ENCODE measurements around the gene RIPOR2. TPM values are rescaled to one million over a fixed set of nuclear protein-coding genes. Genes with fewer than 3 reads are reported as not detected.
"Not testable (repeated sequence)": the region's sequence is repeated elsewhere in the genome, so short reads cannot be mapped to it uniquely, and the experiment has no call there.

The RIPOR2 gene
- total and polyA plus RNA-seq, 4 experiments from 2014 or later: 420 to 458 (median 431) TPM

- peak overlapping the region; percentile 78 to 97 (median 94) for H3K27ac Mint-ChIP-seq
- Histone ChIP-seq H3K27ac (ENCODE audit: low read depth, low read length) (peak overlapping the region; percentile 53), H3K9me3 (ENCODE audit: control insufficient read depth in 1 of 2, low read length in 2 of 2) (no peaks in the 10 kb centered on the region), H3K4me3 (ENCODE audit: low read length in 2 of 2) (peak overlapping the region; percentile 63 to 67), H3K36me3 (ENCODE audit: insufficient read depth, low read length) (peaks cover 49% of the 10 kb centered on the region), H3K4me1 (ENCODE audit: insufficient read depth, low read length) (peaks cover 86% of the 10 kb centered on the region), H3K27me3 (ENCODE audit: insufficient read depth, low read length) (no peaks in the 10 kb centered on the region)
- CTCF ChIA-PET (ENCODE audit: partially characterized antibody): interaction anchor here (1.0 to 15.0 kb wide), 5 partner anchors 20 to 89 kb away, joined by 4 to 333 read pairs (median 22); no protein-coding TSS in a partner anchor
- POLR2A ChIA-PET (ENCODE audit: partially characterized antibody): interaction anchor here (0.7 to 22.9 kb wide), 6 partner anchors 8 to 79 kb away, joined by 3 to 1351 read pairs (median 290); partner anchors contain the start of gene RIPOR2
- H3K36me3 Mint-ChIP-seq: peaks cover 67 to 80% of the 10 kb centered on the region in 2 donors
- H3K4me3 Mint-ChIP-seq: peak overlapping the region; percentile 96 to 100 (median 99)
- peaks cover 44 to 85% (median 66%) of the 10 kb centered on the region in 4 donors for H3K4me1 Mint-ChIP-seq
- DNase-seq: no peak
- intact Hi-C loops (cut with micrococcal nuclease): no loop called here
- peaks cover 0 to 4% (median 0%) of the 10 kb centered on the region in 8 donors for H3K9me3 Mint-ChIP-seq
- peaks cover 0 to 1% of the 10 kb centered on the region in 2 donors for H3K27me3 Mint-ChIP-seq
Observed at GRCh38 chr6:24927985-24928745, 7.6 kb downstream of the RIPOR2 start.

GRCh38 chr6:24927277-24927955 is 8.3 kb downstream of the RIPOR2 start:
- H3K36me3 ChIP-seq (ENCODE audit: insufficient read depth, low read length): peaks cover 42% of the 10 kb centered on the region

GRCh38 chr6:24926647-24927046 is 9.1 kb downstream of the RIPOR2 start:
- not testable (repeated sequence) for H3K9me3 Mint-ChIP-seq; H3K9me3 ChIP-seq (ENCODE audit: control insufficient read depth in 1 of 2, low read length in 2 of 2); H3K27me3 ChIP-seq (ENCODE audit: insufficient read depth, low read length); DNase-seq; H3K27me3 Mint-ChIP-seq
- Mint-ChIP-seq H3K4me3 (peak overlapping the region; percentile 80 to 94 (median 84)), H3K4me1 (peaks cover 52 to 90% (median 74%) of the 10 kb centered on the region in 4 donors), H3K27ac (peak overlapping the region; percentile 78 to 95 (median 92)), H3K36me3 (peaks cover 58 to 68% of the 10 kb centered on the region in 2 donors)
- Histone ChIP-seq H3K4me1 (ENCODE audit: insufficient read depth, low read length) (peaks cover 97% of the 10 kb centered on the region), H3K4me3 (ENCODE audit: low read length in 2 of 2) (peak overlapping the region; percentile 37 to 63), H3K27ac (ENCODE audit: low read depth, low read length) (peak overlapping the region; percentile 54), H3K36me3 (ENCODE audit: insufficient read depth, low read length) (peaks cover 38% of the 10 kb centered on the region)
- intact Hi-C loops (cut with micrococcal nuclease): loop anchor here (1.0 kb wide), 1 partner anchor 10 kb away; no protein-coding TSS in a partner anchor
- CTCF ChIA-PET (ENCODE audit: partially characterized antibody): interaction anchor here (1.0 to 15.0 kb wide), 12 partner anchors 8 to 1066 kb away, joined by 3 to 245 read pairs (median 6); partner anchors contain the start of gene RIPOR2
- POLR2A ChIA-PET (ENCODE audit: partially characterized antibody): interaction anchor here (1.0 to 22.9 kb wide), 10 partner anchors 10 to 144 kb away, joined by 3 to 1351 read pairs (median 4); partner anchors contain the start of gene RIPOR2

More at GRCh38 chr6:24927277-24927955, 8.3 kb downstream of the RIPOR2 start:
- H3K27me3 Mint-ChIP-seq: peaks cover 0 to 1% of the 10 kb centered on the region in 2 donors
- Histone ChIP-seq H3K27me3 (ENCODE audit: insufficient read depth, low read length) (no peaks in the 10 kb centered on the region), H3K4me3 (ENCODE audit: low read length in 2 of 2) (peak overlapping the region; percentile 31 to 63), H3K27ac (ENCODE audit: low read depth, low read length) (peak overlapping the region; percentile 53), H3K4me1 (ENCODE audit: insufficient read depth, low read length) (peaks cover 94% of the 10 kb centered on the region), H3K9me3 (ENCODE audit: control insufficient read depth in 1 of 2, low read length in 2 of 2) (no peaks in the 10 kb centered on the region)
- H3K36me3 Mint-ChIP-seq: peaks cover 65 to 75% of the 10 kb centered on the region in 2 donors
- peak overlapping the region; percentile 84 to 97 (median 94) for H3K27ac Mint-ChIP-seq
- peak in 4 of 5 donors; percentile 36 to 68 (median 44) for DNase-seq
- H3K4me3 Mint-ChIP-seq: peak overlapping the region; percentile 84 to 99 (median 97)
- intact Hi-C loops (cut with micrococcal nuclease): no loop called here
- H3K4me1 Mint-ChIP-seq: peaks cover 48 to 90% (median 73%) of the 10 kb centered on the region in 4 donors
- ChIA-PET POLR2A (ENCODE audit: partially characterized antibody) (interaction anchor here (0.8 to 22.9 kb wide), 8 partner anchors 9 to 115 kb away, joined by 3 to 1351 read pairs (median 52); partner anchors contain the start of gene RIPOR2), CTCF (ENCODE audit: partially characterized antibody) (interaction anchor here (1.0 to 15.0 kb wide), 3 partner anchors 19 to 90 kb away, joined by 5 to 245 read pairs (median 22); no protein-coding TSS in a partner anchor)
- peaks cover 0 to 4% (median 0%) of the 10 kb centered on the region in 8 donors for H3K9me3 Mint-ChIP-seq

GRCh38 chr6:24926192-24926591 is 9.6 kb downstream of the RIPOR2 start:
- peaks cover 97% of the 10 kb centered on the region for H3K4me1 ChIP-seq (ENCODE audit: insufficient read depth, low read length)
- peak overlapping the region; percentile 78 to 95 (median 92) for H3K27ac Mint-ChIP-seq
- ChIA-PET POLR2A (ENCODE audit: partially characterized antibody) (interaction anchor here (0.8 to 22.9 kb wide), 12 partner anchors 10 to 144 kb away, joined by 3 to 1351 read pairs (median 4); partner anchors contain the start of gene RIPOR2), CTCF (ENCODE audit: partially characterized antibody) (interaction anchor here (0.7 to 15.0 kb wide), 18 partner anchors 9 to 1066 kb away, joined by 3 to 245 read pairs (median 4); partner anchors contain the start of gene RIPOR2)
- peaks cover 52 to 90% (median 74%) of the 10 kb centered on the region in 4 donors for H3K4me1 Mint-ChIP-seq
- peak overlapping the region; percentile 80 to 94 (median 84) for H3K4me3 Mint-ChIP-seq
- peaks cover 0 to 4% (median 0%) of the 10 kb centered on the region in 8 donors for H3K9me3 Mint-ChIP-seq
- H3K4me3 ChIP-seq (ENCODE audit: low read length in 2 of 2): peak overlapping the region; percentile 37 to 63
- no peaks in the 10 kb centered on the region for H3K9me3 ChIP-seq (ENCODE audit: control insufficient read depth in 1 of 2, low read length in 2 of 2)
- peak overlapping the region; percentile 54 for H3K27ac ChIP-seq (ENCODE audit: low read depth, low read length)
- peaks cover 58 to 67% of the 10 kb centered on the region in 2 donors for H3K36me3 Mint-ChIP-seq
- H3K36me3 ChIP-seq (ENCODE audit: insufficient read depth, low read length): peaks cover 33% of the 10 kb centered on the region
- intact Hi-C loops (cut with micrococcal nuclease): loop anchor here (1.0 kb wide), 1 partner anchor 10 kb away; no protein-coding TSS in a partner anchor
- H3K27me3 Mint-ChIP-seq: peaks cover 0 to 1% of the 10 kb centered on the region in 2 donors
- H3K27me3 ChIP-seq (ENCODE audit: insufficient read depth, low read length): no peaks in the 10 kb centered on the region
- DNase-seq: peak; percentile 43 to 59 (median 48)

GRCh38 chr6:24925661-24926060 is 10.1 kb downstream of the RIPOR2 start:
- peaks cover 97% of the 10 kb centered on the region for H3K4me1 ChIP-seq (ENCODE audit: insufficient read depth, low read length)
- peak overlapping the region in 1 of 2 donors; percentile 6 for H3K4me3 ChIP-seq (ENCODE audit: low read length in 2 of 2)
- peaks cover 53 to 90% (median 75%) of the 10 kb centered on the region in 4 donors for H3K4me1 Mint-ChIP-seq

More at GRCh38 chr6:24925661-24926060, 10.1 kb downstream of the RIPOR2 start:
- intact Hi-C loops (cut with micrococcal nuclease): loop anchor here (1.0 kb wide), 1 partner anchor 11 kb away; no protein-coding TSS in a partner anchor
- Mint-ChIP-seq H3K27me3 (peaks cover 0 to 1% of the 10 kb centered on the region in 2 donors), H3K4me3 (peak overlapping the region; percentile 69 to 94 (median 84)), H3K27ac (peak overlapping the region; percentile 63 to 95 (median 87)), H3K36me3 (peaks cover 58 to 67% of the 10 kb centered on the region in 2 donors), H3K9me3 (peaks cover 0 to 4% (median 0%) of the 10 kb centered on the region in 8 donors)
- CTCF ChIA-PET (ENCODE audit: partially characterized antibody): interaction anchor here (0.7 to 15.0 kb wide), 19 partner anchors 9 to 1067 kb away, joined by 3 to 245 read pairs (median 4); partner anchors contain the start of gene RIPOR2
- H3K27ac ChIP-seq (ENCODE audit: low read depth, low read length): no peak overlapping the region
- no peaks in the 10 kb centered on the region for H3K9me3 ChIP-seq (ENCODE audit: control insufficient read depth in 1 of 2, low read length in 2 of 2)
- peaks cover 29% of the 10 kb centered on the region for H3K36me3 ChIP-seq (ENCODE audit: insufficient read depth, low read length)
- DNase-seq: no peak
- POLR2A ChIA-PET (ENCODE audit: partially characterized antibody): interaction anchor here (0.8 to 22.9 kb wide), 11 partner anchors 10 to 145 kb away, joined by 3 to 1351 read pairs (median 4); partner anchors contain the start of gene RIPOR2
- H3K27me3 ChIP-seq (ENCODE audit: insufficient read depth, low read length): no peaks in the 10 kb centered on the region

Measured in CD4-positive, alpha-beta memory T cell (primary cell).